GM19328 (cell line): ENCODE data around the gene PPP3CA.
"Not testable (repeated sequence)": the region's sequence is repeated elsewhere in the genome, so short reads cannot be mapped to it uniquely, and the experiment has no call there.

ENCODE experiments used
- ATAC-seq: cut with Tn5 transposase; IDR thresholded peaks from one replicate; pipeline ENCODE4 v1.9.1; 2021; ENCODE audit warnings: mild to moderate bottlenecking, moderate library complexity; ENCODE audit not compliant: unreplicated experiment

PPP3CA gene

GRCh38 chr4:101020956-101021355 is 326.4 kb downstream of the PPP3CA start:
- peak; percentile 52 for ATAC-seq

- peak; percentile 37 for ATAC-seq
These were observed 327.4 kb downstream of the PPP3CA start for GRCh38 chr4:101019941-101020401.

GRCh38 chr4:101019313-101019712 is 328.0 kb downstream of the PPP3CA start:
- no peak for ATAC-seq

- ATAC-seq: peak; percentile 63
These were observed 328.5 kb downstream of the PPP3CA start for GRCh38 chr4:101018836-101019235.

GRCh38 chr4:101014417-101014816 is 332.9 kb downstream of the PPP3CA start:
- ATAC-seq: peak; percentile 27

- ATAC-seq: no peak
These were observed 336.3 kb downstream of the PPP3CA start for GRCh38 chr4:101010987-101011386.

GRCh38 chr4:101009471-101009870 is 337.9 kb downstream of the PPP3CA start:
- peak; percentile 62 for ATAC-seq

GRCh38 chr4:101008503-101008902 is 338.8 kb downstream of the PPP3CA start:
- ATAC-seq: no peak

- no peak for ATAC-seq
These were observed 341.7 kb downstream of the PPP3CA start for GRCh38 chr4:101005659-101006058.

- ATAC-seq: no peak
These were observed 346.8 kb downstream of the PPP3CA start for GRCh38 chr4:101000496-101000895.

GRCh38 chr4:100995671-100996070 is 351.7 kb downstream of the PPP3CA start:
- ATAC-seq: no peak

GRCh38 chr4:100995002-100995401 is 352.3 kb downstream of the PPP3CA start:
- ATAC-seq: not testable (repeated sequence)

- ATAC-seq: not testable (repeated sequence)
These were observed 355.8 kb downstream of the PPP3CA start for GRCh38 chr4:100991332-100992069.

GRCh38 chr4:100989401-100989800 is 357.9 kb downstream of the PPP3CA start:
- no peak for ATAC-seq

GRCh38 chr4:100988876-100989275 is 358.4 kb downstream of the PPP3CA start:
- no peak for ATAC-seq

GRCh38 chr4:100986360-100986868 is 360.9 kb downstream of the PPP3CA start:
- no peak for ATAC-seq

- no peak for ATAC-seq
These were observed 361.8 kb downstream of the PPP3CA start for GRCh38 chr4:100985576-100985975.

GRCh38 chr4:100984901-100985300 is 362.4 kb downstream of the PPP3CA start:
- no peak for ATAC-seq

GRCh38 chr4:100983426-100983825 is 363.9 kb downstream of the PPP3CA start:
- no peak for ATAC-seq

- no peak for ATAC-seq
These were observed 365.0 kb downstream of the PPP3CA start for GRCh38 chr4:100982345-100982744.

- no peak for ATAC-seq
These were observed 365.7 kb downstream of the PPP3CA start for GRCh38 chr4:100981447-100982204.

- no peak for ATAC-seq
These were observed 367.6 kb downstream of the PPP3CA start for GRCh38 chr4:100979736-100980135.
